Upper lobe of left lung (tissue), 6 donors: Measurements from ENCODE around the gene SEL1L. TPM values are rescaled to one million over a fixed set of nuclear protein-coding genes. Genes with fewer than 3 reads are reported as not detected.
"Not testable (repeated sequence)": the region's sequence is repeated elsewhere in the genome, so short reads cannot be mapped to it uniquely, and the experiment has no call there.

Source experiments
- ATAC-seq, 2 donors: fragments of 200-7000 bp; cut with Tn5 transposase; one replicate each; pipeline ENCODE4 v1.9.1; 2022; ENCODE audit warnings: mild to moderate bottlenecking in 2 of 2, moderate library complexity in 2 of 2; ENCODE audit not compliant: low FRiP score in 2 of 2
- DNase-seq, 2 donors: peaks; one replicate each; pipeline ENCODE4 v3.0.0-alpha.2; 2019 to 2020
- H3K27ac ChIP-seq, 4 donors: fragments of 200-600 bp; sonication (generic); one replicate each; pipeline ENCODE4 v1.5.1; 2016 to 2019
- H3K27me3 ChIP-seq, 4 donors: fragments of 200-600 bp; sonication (generic); one replicate each; pipeline ENCODE4 v1.5.1; 2017 to 2019
- H3K36me3 ChIP-seq, 4 donors: fragments of 200-600 bp; sonication (generic); one replicate each; pipeline ENCODE4 v1.5.1; 2016 to 2019
- H3K4me1 ChIP-seq, 4 donors: fragments of 200-600 bp; sonication (generic); one replicate each; pipeline ENCODE4 v1.5.1; 2018 to 2019
- H3K4me3 ChIP-seq, 4 donors: fragments of 200-600 bp; sonication (generic); one replicate each; pipeline ENCODE4 v1.5.1; 2017 to 2019; ENCODE audit warnings: mild to moderate bottlenecking in 2 of 4, moderate library complexity in 1 of 4
- H3K9me3 ChIP-seq, 4 donors: fragments of 200-600 bp; sonication (generic); one replicate each; pipeline ENCODE4 v1.5.1; 2018 to 2019
- EP300 ChIP-seq, 4 donors: sonication (generic); formaldehyde crosslinking; IDR thresholded peaks; one replicate each; pipeline ENCODE4 v1.5.1; 2017; ENCODE audit warnings: antibody characterized with exemption in 4 of 4, control low read depth in 2 of 4
- POLR2A ChIP-seq, 4 donors: fragments of 450-650 bp; IDR thresholded peaks; one replicate each; pipeline ENCODE4 v1.5.1; 2016 to 2017; ENCODE audit warnings: antibody characterized with exemption in 4 of 4, mild to moderate bottlenecking in 2 of 4
- POLR2AphosphoS5 ChIP-seq, 2 donors: sonication (generic); formaldehyde crosslinking; IDR thresholded peaks; one replicate each; pipeline ENCODE4 v1.5.1; 2017; ENCODE audit warnings: antibody characterized with exemption in 2 of 2
- WGBS, 2 donors: methylation state at CpG; one replicate each; pipeline ENCODE4 v1.1.5; 2017 to 2018; 5-methylcytosine and 5-hydroxymethylcytosine counted together
- total RNA-seq, 6 donors: library from RNA; depleted of rRNA in 4 of 6; stranded (reverse); fragments of >200 nt in 4 of 6; gene quantifications; one replicate each; pipeline versions ENCODE4 v1.1.0 to v1.2.1, GENCODE V29; 2016 to 2021
- TF ChIP-seq, protein P1 (sequence below), 6 experiments: fragments of 450-650 bp in 4 of 6; fragments of 200-600 bp in 2 of 6; sonication (generic) in 2 of 6; IDR thresholded peaks; one replicate each; pipeline ENCODE4 v1.5.1; 2016 to 2019; ENCODE audit warnings: antibody characterized with exemption in 6 of 6
- donor health status: DM: no; HTN: no; CAD: no; lungs with moderate emphysema.
- donor health status: DM: no; HTN: yes; CAD: no; lungs with severe emphysema.

Gene SEL1L
- total RNA-seq, 6 donors from 2014 or later, result 24.1 to 120 (median 64.0) TPM

DNA sequence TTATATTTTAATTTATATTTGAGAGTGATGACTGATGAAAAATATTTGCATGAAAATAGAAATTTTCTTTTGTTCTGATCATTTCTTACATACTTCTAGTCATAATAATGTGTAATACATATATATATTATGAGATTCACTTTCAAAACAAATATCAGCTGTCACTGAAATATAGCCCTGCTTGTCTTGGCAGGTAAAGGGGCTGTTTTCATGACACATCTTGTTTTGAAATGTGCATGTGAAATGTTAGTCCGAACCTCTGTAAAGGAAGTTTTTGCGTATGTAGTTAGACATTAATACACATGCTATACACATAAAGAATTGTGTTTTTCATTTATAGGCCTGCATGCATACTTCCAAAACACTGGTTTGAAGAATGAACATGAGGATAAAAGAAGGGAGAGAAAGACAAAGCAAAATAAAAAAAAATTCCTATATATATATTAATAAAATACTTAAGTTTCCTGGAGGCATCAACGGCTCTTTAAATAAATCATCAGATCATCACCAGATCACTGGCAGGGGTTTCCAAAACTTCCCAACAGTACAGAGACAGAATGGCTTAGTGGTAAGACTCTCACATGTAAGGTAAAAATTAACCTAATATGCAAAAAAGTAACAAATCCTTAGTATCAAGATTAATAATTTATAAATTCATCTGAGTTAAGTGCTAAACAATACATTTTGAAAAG, 60.1 kb downstream of the SEL1L start:
- no peak overlapping the region for H3K4me3 ChIP-seq
- DNase-seq (no peak), ATAC-seq (no peak)
- no peaks in the 10 kb centered on the region for H3K9me3 ChIP-seq
- peaks cover 17 to 38% (median 23%) of the 10 kb centered on the region in 4 donors for H3K36me3 ChIP-seq
- peak overlapping the region in 2 of 4 donors; percentile 19 to 52 for H3K27ac ChIP-seq
- H3K27me3 ChIP-seq, result no peaks in the 10 kb centered on the region
- peaks cover 0 to 6% (median 0%) of the 10 kb centered on the region in 4 donors for H3K4me1 ChIP-seq
- TF ChIP-seq EP300 (IDR thresholded peaks at IDR 0.05), result no peak
- no peak for TF ChIP-seq POLR2A (IDR thresholded peaks at IDR 0.05)
- TF ChIP-seq, protein P1, sequence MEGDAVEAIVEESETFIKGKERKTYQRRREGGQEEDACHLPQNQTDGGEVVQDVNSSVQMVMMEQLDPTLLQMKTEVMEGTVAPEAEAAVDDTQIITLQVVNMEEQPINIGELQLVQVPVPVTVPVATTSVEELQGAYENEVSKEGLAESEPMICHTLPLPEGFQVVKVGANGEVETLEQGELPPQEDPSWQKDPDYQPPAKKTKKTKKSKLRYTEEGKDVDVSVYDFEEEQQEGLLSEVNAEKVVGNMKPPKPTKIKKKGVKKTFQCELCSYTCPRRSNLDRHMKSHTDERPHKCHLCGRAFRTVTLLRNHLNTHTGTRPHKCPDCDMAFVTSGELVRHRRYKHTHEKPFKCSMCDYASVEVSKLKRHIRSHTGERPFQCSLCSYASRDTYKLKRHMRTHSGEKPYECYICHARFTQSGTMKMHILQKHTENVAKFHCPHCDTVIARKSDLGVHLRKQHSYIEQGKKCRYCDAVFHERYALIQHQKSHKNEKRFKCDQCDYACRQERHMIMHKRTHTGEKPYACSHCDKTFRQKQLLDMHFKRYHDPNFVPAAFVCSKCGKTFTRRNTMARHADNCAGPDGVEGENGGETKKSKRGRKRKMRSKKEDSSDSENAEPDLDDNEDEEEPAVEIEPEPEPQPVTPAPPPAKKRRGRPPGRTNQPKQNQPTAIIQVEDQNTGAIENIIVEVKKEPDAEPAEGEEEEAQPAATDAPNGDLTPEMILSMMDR (IDR thresholded peaks at IDR 0.05), result no peak
- no peak for TF ChIP-seq POLR2AphosphoS5 (IDR thresholded peaks at IDR 0.05)
- 60 to 66% methylated on average over 3 of the region's 3 CpGs for WGBS, 2 donors

DNA sequence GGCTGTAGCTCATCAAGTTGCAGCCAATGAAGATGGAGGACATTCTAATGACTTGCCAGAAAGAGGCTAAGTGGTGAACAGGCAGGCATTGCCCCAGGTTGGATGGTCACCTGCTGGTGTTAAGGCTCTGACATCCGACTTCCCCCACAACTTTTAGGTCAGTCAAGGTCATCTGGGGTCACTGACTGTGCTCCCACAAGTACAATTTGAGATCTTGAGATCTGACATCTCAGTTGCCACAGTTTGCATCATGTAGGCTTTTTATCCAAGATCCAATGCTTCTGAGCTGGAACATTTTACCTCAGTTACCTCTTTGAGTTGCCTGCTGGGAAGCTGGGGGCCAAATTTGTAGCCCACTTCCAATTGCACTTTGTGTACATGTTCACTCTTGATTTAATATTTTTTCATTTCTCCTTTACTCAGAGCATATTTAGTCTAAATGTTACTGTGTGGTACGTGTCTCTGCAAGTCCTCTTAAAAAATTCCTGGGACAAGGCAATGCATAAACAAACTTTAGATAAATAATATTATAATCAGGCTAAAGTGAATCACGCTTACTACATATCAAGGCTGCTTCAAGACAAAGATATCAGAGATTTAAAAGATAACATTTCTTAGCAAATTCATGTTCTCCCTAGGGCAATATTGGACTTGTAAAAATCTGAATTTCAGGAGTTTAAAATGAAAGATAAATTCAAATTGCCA, 61.4 kb downstream of the SEL1L start:
- DNase-seq (no peak), ATAC-seq (no peak)
- 80 to 89% methylated on average over 3 of the region's 3 CpGs for WGBS, 2 donors
- H3K4me3 ChIP-seq, result no peak overlapping the region
- H3K27ac ChIP-seq, result no peak overlapping the region
- H3K27me3 ChIP-seq, result no peaks in the 10 kb centered on the region
- peaks cover 0 to 6% (median 0%) of the 10 kb centered on the region in 4 donors for H3K4me1 ChIP-seq
- TF ChIP-seq POLR2A (IDR thresholded peaks at IDR 0.05) (no peak), EP300 (IDR thresholded peaks at IDR 0.05) (no peak), POLR2AphosphoS5 (IDR thresholded peaks at IDR 0.05) (no peak)
- TF ChIP-seq, protein P1 (IDR thresholded peaks at IDR 0.05), result no peak
- no peaks in the 10 kb centered on the region for H3K9me3 ChIP-seq
- peaks cover 7 to 25% (median 13%) of the 10 kb centered on the region in 4 donors for H3K36me3 ChIP-seq

DNA sequence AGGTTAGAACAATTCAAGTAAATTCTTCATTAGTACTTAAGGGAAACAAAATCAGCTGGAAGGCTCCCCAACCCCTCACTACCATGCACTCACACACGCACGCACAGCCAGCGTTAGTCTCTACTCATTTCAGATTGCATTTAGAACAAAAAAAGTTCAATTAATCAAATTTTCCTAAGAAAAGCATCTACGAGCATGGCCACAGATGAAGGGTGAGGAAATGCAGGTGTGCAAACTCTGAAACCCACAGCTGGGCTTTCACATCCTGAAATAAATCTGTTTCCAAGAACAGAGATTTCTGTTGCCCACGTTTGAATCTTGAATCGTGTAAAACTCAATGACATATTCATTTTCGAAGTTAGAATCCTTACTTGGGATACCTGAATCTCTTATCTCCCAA, 62.6 kb downstream of the SEL1L start:
- Histone ChIP-seq H3K9me3 (no peaks in the 10 kb centered on the region), H3K27me3 (no peaks in the 10 kb centered on the region), H3K27ac (no peak overlapping the region), H3K4me1 (peaks cover 0 to 6% (median 2%) of the 10 kb centered on the region in 4 donors), H3K36me3 (peaks cover 0 to 13% (median 3%) of the 10 kb centered on the region in 4 donors), H3K4me3 (no peak overlapping the region)
- TF ChIP-seq POLR2AphosphoS5 (IDR thresholded peaks at IDR 0.05) (no peak), POLR2A (IDR thresholded peaks at IDR 0.05) (no peak), EP300 (IDR thresholded peaks at IDR 0.05) (no peak)
- TF ChIP-seq, protein P1 (IDR thresholded peaks at IDR 0.05), result no peak
- no peak for DNase-seq
- ATAC-seq, result no peak
- WGBS, 2 donors, result 74 to 76% methylated on average over 7 of the region's 7 CpGs

DNA sequence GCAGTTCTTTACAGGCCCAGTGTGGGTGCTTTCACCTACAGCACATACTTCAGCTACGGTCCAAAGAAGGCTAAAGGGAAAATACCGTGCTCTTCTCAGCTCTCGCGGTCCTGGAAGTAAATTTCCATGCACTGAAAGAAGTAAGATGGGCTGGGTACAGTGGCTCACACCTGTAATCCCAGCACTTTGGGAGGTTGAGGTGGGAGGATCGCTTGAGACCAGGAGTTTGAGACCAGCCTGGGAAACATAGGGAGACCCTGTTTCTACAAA, 63.2 kb downstream of the SEL1L start:
- not testable (repeated sequence) for H3K36me3 ChIP-seq, H3K9me3 ChIP-seq, ATAC-seq, H3K27ac ChIP-seq, H3K4me1 ChIP-seq, DNase-seq, H3K4me3 ChIP-seq, H3K27me3 ChIP-seq
- WGBS, 2 donors, result 98 to 99% methylated on average over 5 of the region's 5 CpGs

DNA sequence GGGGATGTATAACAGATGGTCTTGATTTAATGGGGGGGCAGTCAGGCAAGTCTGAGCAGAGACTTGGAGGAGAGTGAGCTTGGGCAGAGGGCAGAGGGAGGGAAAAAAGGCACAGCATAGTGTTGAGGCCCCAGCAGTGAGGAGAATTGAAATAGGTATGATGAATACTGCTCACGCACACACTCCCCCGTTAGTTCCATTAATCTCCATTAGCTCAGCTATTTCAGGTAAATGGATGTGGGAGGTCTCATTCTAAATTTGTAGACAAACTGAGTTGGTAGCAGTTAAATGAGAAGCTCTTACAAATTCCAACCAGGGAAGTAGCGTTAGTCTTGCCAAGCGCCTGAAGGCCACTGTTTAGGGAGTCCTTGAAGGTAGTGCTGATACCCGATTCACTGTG, 66.8 kb downstream of the SEL1L start:
- Histone ChIP-seq H3K27me3 (no peaks in the 10 kb centered on the region), H3K27ac (no peak overlapping the region), H3K4me1 (peaks cover 5 to 12% (median 9%) of the 10 kb centered on the region in 4 donors), H3K36me3 (no peaks in the 10 kb centered on the region), H3K4me3 (no peak overlapping the region), H3K9me3 (no peaks in the 10 kb centered on the region)
- no peak for DNase-seq
- TF ChIP-seq EP300 (IDR thresholded peaks at IDR 0.05) (no peak), POLR2AphosphoS5 (IDR thresholded peaks at IDR 0.05) (no peak), POLR2A (IDR thresholded peaks at IDR 0.05) (no peak)
- TF ChIP-seq, protein P1 (IDR thresholded peaks at IDR 0.05), result no peak
- 94 to 95% methylated on average over 5 of the region's 5 CpGs for WGBS, 2 donors
- no peak for ATAC-seq
